NCI-H128 (cell line): ENCODE measurements around the gene ST3GAL3.

Source experiments
- DNase-seq: peaks from one replicate; lab custom pipeline; 2025; ENCODE audit not compliant: unreplicated experiment; lab: John Stamatoyannopoulos, UW

ST3GAL3 gene

DNA sequence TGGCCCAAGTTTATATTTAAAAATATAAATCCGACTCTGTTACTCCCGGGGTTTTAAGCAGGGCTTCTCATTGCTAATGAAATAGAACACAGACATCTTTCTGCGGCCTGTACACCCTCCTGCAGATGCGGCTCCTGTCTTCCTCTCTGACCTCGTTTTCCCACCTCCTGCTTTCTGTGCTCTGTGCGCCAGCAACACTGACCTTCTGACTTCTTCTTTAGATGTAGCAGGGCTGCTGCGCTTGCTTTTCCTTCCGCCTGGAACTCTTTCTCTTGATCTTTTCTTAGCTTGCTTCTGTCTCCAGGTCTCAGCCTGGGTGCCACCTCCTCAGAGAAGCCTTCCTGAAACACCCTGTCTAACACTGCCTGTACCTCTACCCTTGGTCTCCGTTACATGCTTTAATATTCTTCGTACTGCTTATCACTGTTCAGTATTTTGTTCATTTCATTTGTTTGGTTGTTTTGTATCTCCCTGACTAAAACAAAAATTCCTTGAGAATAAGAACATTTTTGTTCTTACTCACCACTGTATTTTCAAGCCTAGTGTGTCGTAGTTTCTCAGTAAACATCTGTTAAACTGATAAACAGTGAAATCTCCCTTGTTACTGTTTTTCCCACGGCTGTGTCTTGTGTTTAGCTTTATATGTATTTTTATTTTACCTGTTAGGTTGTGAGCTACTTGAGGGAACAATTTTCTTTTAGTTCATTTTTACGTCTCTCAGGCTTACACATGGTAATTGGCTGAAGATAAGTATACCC, 79.0 kb downstream of the ST3GAL3 start:
- no peak for DNase-seq

- no peak for DNase-seq
Measured at GRCh38 chr1:43786960-43787359, 79.6 kb downstream of the ST3GAL3 start.

GRCh38 chr1:43789604-43790550, 82.5 kb downstream of the ST3GAL3 start:
- no peak for DNase-seq

DNA sequence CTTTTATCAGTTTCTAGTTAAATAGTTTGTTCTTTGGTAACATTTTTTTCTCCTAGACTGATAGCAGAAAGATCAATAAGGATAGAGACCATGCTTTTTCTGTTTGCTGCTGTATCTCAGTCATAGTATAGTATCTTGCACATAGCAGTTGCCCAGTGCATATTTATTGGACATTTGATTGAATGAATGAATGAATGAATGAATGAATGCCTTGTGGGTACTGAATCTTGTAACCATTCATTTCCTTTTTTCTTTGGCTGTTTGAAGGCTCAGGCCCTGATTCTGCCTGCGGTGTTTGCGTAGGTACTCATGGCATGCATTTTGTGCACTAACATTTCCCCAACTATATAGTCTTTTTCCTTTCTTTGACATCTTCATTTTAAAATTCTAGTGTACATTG, 83.9 kb downstream of the ST3GAL3 start:
- DNase-seq = no peak

GRCh38 chr1:43796111-43796581, 88.8 kb downstream of the ST3GAL3 start:
- DNase-seq = no peak

DNA sequence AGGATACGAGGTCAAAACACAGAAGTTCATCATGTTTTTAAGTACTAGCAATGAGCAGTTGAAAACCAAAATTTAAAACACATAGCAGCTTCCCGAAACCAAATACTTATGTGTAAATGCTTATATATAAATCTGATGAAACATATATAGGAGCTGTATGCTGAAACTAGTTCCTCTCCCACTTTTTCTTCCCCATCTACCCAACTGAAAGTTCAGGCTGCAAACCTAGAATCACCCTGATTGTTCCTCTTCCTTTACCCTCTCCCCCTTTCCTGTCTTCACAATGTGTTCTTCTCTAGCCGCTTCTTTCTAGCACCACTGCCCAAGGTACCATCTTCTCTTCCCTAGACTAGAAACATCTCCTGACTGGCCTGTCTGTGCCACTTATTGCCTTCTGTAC, 90.6 kb downstream of the ST3GAL3 start:
- DNase-seq = no peak

DNA sequence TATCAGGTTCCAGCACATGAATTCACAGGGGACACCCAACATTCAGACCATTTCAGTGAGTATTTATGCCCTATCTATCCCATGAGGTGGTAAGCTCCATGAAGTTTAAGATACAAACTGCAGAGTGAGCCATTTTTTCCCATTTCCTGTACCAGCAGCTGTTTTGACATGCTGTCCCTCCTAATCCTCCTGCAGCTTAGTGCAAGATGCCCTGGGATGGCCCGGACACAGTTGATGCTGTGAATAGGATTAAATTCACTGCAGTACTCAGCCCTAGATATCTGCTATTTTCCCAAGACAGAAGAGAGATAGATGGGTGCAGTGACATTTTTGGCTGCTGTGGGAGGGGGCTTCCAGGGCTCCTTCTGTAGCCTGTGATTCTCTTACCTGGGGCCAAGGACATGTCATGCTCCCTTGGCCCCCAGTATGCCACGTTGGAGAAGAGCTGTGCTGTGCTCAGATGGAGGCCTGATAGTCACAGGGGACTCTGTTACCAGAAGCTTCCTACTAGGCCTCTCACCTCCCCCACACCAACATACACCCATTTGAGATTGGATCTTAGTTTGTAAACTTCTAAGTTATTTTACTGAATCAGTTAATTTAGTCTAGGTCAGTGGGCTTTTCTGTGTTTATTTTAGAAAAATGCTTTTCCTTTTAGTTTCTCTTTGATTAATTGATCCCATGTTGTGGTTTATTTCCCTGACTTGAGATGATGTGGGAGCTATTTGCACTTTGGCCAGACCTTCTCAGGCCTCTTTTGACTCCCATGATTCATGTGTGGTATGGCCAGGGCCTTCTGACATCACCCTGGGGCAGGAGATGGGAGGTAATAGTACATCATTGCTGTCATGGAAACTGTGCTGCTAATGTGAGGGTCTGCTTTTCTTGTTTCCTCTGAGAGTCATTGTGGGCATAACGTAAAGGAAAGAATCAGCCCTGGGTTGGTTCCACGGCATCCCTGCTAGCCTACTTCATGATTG, 92.6 kb downstream of the ST3GAL3 start:
- DNase-seq = no peak

GRCh38 chr1:43800771-43801170, 93.4 kb downstream of the ST3GAL3 start:
- no peak for DNase-seq

GRCh38 chr1:43801203-43801602, 93.9 kb downstream of the ST3GAL3 start:
- DNase-seq = no peak

GRCh38 chr1:43802356-43802980, 95.1 kb downstream of the ST3GAL3 start:
- no peak for DNase-seq

GRCh38 chr1:43803105-43803504, 95.8 kb downstream of the ST3GAL3 start:
- DNase-seq = no peak

DNA sequence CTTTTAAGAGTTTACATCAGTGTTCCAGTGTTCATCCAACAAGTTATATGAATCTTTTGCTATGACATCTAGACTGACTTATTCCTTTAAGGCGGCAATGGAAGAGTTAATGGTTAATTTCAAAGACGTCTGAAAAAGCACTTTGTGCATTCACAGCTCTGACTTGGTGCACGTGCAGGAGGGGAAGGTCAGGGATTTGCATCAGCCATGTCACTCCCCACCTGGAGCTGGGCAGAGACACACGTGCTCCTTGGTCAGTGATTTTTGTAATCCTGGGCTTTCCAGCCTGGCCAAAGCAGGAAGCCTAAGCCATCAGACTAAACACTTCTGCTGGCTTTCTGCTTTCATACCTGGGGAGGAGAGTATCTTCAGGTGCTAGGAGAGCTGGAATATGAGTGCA, 96.3 kb downstream of the ST3GAL3 start:
- no peak for DNase-seq

DNA sequence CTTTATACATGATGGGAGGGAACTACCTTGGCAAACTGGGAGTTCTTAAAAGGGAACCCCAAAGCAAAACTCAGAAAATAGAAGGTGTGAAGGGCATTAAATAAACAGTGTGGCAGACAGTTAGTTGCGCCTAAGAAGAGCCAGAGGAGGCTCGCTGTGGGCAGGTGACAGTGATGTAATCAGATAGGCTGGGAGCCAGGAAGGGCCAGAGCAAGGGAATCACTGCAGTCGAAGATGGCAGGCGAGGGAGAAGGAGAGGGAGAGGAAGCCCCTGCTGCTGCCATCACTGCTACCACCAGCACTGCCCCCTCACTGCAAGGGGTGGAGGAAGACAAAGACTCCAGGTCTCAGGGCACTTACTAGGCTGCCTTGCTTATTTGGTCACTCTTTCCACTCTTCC, 97.2 kb downstream of the ST3GAL3 start:
- no peak for DNase-seq

DNA sequence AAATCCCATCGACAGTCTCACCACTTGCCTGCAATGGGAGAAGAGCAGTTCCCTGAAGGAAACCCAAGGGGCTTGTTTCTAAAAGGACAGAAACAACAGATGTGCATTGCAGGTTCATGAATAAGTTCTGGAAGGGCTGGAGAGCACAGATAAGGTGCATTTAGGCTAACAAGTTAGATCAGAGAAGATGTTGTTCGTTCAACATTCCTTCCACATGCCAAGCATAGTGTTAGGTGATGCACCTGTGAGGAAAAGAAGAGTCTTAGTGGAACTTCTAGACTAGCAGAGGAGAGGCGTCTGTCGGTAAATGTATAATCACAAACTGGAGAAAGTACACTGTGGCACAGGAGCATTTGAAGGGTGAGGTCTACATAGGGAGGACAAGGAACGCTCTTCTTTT, 98.0 kb downstream of the ST3GAL3 start:
- DNase-seq = no peak

GRCh38 chr1:43806183-43806582, 98.8 kb downstream of the ST3GAL3 start:
- DNase-seq = no peak

GRCh38 chr1:43809097-43809673, 101.8 kb downstream of the ST3GAL3 start:
- no peak for DNase-seq

DNA sequence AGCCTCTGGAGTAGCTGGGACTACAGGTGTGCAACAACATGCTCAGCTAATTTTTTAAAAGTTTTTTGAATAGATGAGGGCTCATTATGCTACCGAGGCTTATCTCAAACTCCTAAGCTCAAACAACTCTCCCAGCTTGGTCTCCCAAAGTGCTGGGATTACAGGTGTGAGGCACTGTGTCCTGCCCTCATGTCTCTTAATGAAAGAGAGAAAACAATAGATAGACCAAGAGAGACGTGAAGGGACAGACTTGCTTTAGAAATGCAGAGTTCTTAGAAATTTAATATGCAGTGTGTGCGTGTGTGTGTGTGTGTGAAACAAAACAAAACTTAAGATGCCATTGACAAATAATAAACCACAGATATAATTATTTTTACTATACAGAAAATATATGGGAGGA, 105.2 kb downstream of the ST3GAL3 start:
- DNase-seq = no peak

DNA sequence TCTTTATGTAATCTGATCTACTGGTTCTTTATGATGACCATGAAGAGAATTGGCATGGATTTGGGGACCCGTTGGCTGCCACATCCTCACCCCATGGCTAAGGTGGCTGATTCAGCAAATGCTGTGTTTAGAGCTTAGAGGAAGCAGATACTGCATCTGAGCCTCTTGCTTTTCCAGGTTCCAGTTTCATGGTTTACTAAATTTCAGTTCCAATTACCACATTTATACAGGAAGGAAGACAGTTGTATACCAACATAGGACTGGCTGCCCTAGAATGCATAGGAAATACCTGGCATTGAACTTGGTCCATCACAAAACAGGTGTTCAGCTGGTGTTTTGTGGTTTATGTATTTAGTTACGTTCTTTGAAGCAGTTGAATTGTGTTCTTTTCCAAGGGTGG, 107.1 kb downstream of the ST3GAL3 start:
- DNase-seq = no peak

- no peak for DNase-seq
Measured at GRCh38 chr1:43817304-43817939, 110.1 kb downstream of the ST3GAL3 start.

DNA sequence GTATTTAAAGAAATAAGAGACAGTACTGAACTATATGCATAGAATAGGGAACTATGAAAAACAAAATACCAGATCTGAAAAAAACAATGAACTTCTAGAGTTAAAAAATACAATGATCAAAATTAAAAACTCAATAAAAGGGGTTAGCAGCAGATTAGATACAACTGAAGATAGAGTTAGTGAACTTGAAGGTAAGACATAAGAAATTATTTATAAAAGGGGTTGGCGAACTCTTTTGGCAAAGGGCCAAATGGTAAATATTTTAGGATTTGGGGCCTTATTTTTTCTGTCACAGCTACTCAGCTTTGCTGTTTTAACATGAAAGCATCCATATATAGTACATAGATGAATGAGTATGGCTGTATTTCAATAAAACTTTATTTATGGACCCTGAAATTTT, 111.4 kb downstream of the ST3GAL3 start:
- DNase-seq = no peak
